GM18858 (cell line): Measurements from ENCODE around the gene FAM174B.

Experiments used
- ATAC-seq: cut with Tn5 transposase; IDR thresholded peaks from one replicate; pipeline ENCODE4 v1.9.1; 2021; ENCODE audit not compliant: unreplicated experiment

FAM174B gene

DNA sequence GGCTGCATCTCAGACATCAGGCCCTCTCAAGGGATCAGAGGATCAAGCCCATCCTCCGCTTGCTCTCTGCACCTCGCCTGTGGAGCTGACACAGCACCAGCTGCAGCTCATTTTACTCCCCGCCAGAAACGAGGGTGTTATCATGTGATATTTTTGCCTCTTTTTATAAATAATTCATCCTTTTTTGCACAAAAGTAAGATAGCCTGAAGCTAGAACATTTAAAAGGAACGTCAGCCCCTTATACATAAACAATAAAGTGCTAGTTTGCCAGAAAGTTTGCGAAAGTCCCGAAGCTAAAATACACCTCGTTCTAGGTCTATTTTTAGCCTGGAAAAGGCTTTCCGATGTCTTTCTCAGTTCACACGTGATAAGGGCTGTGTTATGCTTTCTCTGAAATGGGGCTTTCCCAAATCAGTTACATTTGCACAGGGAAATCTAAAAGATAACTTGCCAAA lies 9.6 kb upstream of the FAM174B start:
- no peak for ATAC-seq

DNA sequence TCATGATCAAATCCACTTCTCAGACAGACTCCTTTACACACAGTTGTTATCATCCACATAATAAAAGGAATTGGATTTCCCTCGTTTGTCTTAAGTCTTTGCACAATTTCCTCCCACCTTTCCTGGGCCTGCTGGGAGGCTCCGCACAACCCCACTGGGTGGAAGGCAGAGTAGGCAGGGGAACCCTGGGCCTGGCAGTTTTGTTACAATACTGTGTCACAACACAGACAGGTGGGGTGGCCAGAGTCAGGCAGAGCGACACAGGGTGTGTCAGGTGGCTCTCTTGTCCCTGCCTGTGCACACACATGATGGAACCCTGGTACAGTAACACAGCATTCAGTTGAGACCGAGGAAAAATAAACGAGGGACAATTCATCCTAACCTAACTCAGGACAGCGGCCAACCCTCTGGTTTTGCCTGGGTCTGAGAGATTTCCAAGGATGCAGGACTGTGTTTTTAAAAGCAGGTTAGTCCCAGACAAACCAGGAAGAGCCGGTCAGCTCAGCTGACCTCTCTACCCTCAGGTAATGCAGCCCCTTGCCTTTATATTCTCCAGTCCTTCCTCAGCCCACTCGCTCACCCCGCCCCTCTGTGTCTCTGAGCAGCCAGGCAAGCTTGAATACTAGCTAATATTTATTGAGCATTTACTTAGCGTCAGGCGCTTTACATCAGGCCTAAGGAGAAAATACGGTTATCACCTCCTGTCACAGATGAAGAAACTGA lies 8.8 kb upstream of the FAM174B start:
- no peak for ATAC-seq

DNA sequence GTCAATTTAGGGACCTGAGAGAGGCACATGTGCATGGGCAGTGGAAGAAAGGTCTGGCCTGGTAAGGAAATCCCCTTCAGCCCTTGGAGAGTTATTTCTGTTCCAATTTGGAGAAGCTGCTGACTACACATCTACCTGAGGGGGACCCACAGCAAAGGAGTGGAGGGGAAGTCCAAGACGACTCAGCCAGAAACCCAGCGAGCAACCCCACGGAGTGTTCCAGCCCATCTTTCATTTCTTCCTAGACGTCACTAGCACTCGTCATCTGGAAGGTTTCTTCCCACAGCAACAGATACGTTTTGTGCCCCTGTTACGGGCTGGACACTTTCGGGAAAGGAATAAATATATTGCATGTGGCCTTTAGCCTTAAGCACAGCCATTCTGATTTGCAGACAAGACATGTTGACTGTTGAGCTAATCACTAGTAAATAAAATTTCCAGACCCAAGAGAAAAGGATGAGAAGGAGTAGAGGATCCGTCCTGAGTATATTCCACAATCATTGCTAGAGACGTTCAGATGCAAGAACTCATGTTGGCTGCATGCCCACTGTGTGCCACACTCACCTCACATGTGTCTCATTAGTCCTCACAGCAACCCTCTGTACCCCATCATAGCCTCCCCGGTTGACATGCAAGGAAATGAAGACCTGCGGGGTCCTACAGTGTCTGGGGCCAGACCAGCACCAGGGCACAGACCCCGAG lies 7.8 kb upstream of the FAM174B start:
- ATAC-seq: peak; percentile 62

DNA sequence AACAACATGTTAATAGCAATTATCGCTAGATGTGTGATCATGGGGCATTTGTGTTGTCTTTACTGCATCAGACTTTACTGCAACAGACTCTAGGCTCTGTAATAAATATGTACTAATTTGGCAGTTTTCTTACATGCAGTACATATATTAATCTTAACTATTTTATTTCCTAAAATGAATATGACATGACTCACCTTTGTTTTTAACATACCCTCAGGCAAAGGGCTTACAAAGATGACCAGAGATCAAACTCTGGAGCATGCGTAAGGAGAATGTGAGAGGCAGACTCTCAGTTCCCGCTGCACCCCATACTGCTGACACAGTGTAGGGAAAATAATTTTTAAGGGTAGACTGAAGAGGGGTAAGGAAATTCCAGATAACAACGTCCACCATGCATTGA lies 7.2 kb upstream of the FAM174B start:
- peak; percentile 11 for ATAC-seq

DNA sequence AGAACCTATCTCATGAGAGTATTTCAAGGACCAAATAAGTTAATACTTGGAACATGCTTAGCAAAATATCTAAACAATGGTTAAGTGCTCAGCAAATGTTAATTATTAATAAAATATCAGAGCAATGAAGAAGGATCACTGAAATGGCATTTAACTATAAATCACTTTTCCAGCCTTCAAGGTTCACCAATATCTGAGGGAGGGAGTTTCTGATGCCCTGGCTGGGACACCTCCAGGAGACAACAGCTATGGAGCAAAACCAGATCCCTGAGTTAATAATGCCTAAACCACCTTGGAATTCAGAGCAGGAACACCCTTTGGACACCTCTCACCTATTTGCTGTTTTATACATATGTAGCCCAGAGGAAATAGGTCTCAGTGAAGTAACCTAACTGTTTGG lies 6.4 kb upstream of the FAM174B start:
- no peak for ATAC-seq

DNA sequence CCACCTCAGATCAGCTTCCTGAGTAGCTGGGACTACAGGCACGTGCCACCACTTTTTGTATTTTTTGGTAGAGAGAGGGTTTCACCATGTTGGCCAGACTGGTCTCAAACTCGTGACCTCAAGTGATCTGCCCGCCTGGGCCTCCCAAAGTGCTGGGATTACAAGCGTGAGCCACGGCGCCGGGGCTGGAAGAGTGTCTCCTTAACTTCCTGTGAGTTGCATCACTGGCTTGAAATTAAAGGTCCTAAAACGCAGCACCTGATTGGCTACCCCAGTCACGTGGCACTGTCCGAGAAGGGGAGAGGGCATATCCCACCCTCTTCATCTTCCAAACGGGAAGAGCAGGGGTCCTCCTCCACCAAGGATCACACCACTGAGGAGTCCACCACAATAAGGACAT lies 5.5 kb upstream of the FAM174B start:
- ATAC-seq: no peak

DNA sequence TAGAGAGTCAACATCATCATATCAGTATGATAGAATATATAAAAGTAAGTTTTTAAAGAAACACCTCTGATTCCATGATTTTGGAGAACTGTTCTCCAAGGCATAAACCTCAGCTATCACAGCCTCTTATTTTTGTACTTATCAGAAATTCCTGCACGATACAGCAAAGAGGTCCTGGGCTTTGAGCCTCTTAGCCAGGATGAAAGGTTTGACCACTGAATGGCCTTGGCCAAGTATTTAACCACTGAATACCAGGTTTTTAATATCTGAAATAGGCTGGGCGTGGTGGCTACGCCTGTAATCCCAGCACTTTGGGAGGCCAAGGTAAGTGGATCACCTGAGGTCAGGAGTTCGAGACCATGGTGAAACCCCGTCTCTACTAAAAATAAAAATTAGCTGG lies 1.9 kb upstream of the FAM174B start:
- ATAC-seq: no peak

DNA sequence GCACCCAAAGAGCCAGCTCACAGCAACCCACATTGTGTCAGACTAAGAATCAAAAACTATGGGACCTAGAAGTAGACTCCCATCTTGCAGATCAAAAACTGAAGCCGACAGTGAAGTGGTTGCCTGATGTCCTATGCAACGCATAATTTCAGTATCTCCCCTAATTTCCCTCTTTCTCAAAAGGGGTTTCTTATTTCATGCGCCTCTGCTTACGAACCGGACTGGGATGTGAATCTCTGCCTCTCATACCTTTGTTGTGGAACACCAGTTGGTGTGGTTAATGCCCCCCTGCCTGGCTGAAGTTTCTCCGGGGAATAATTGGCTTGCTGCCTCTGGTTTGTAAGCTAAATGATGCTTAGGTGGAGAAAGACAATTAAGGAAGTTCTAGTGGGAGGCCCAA lies 514 bp upstream of the FAM174B start:
- ATAC-seq: no peak

DNA sequence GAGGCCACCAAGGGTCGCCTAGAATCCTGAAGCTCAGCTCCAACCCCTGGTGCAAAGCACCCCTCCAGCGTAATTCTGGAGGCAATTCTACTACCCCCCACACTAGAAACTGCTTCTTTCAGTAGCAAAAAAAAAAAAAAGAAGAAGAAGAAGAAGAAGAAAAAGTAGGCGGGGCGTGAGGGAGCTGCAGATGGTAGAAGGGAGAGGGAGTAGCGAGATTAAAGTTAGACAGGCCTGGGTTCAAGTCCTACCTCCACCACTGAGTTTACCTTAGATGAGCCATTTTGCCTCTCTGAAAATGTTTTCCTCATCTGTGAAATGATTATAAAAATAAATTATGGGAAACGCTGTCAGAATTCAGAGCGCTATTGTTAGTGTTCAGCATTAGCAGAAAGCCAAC lies 913 bp downstream of the FAM174B start:
- ATAC-seq: no peak

DNA sequence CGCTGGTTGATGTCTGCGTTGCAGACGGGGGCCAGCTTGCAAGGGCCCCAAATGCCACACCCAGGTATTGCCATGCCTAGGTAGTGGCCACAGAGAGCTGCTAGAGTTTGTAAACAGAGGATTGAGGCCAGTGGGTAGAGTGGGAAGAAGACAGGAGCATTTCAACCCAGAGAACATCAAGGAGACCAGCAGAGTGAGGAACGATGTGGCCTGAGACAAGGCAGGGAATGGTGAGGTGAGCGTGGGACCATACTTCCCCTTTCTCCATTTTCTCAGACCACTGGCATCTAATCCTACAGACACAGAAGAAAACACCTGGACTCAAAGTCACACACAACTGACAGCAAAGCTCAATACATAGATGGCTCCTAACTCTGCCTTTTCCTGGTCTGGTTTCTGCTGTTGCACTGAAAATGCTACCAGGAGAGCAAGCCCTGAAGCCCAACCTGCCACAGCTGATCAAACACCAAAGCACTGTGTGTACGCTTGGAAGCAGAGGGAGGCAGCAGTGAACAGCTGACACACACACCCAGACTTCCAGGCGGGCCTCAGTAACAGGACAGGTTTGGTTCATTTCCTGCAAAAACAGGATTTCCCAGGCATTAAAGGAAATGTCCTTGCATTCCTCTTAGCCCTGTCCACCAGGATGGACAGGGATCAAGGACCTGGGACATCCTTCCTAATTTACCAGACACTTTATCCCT lies 1.6 kb downstream of the FAM174B start:
- ATAC-seq: no peak

DNA sequence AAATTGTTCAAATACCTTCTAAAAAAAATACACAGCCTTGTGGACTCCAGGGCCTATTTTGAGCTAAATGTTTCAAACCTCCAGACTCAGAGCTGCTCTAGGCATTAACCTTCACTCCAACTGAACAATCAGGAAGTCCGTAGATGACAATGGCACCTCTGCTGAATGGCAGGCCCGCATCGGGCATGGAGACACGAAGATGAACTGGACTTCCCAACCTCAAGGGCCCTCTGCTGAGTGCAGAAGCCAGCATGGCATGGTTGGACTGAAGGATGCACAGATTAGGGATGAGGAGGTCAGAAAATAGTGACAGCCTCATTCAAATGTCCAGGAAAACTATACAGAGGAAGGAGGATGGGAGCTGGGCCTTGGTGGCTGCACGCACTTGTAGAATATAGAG lies 2.2 kb downstream of the FAM174B start:
- no peak for ATAC-seq

DNA sequence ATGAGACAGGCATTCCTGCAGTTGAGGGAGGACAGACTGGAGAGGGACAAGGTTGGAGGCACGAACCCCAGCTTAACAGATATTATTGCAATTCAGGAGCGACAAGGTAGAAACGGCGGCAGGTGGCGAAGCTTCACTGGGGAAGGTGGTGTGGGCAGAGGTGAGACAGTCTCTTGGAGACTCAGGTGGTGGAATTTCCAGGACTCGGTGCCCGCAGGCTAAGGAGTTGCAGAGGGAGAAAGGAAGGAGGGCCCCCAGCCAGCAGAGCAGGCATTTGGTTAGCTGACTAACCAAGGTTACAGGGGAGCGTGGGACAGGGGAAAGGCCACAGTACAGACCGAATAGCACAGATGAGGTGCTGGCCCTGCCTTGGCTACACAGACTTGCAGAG lies 3.0 kb downstream of the FAM174B start:
- ATAC-seq: no peak

DNA sequence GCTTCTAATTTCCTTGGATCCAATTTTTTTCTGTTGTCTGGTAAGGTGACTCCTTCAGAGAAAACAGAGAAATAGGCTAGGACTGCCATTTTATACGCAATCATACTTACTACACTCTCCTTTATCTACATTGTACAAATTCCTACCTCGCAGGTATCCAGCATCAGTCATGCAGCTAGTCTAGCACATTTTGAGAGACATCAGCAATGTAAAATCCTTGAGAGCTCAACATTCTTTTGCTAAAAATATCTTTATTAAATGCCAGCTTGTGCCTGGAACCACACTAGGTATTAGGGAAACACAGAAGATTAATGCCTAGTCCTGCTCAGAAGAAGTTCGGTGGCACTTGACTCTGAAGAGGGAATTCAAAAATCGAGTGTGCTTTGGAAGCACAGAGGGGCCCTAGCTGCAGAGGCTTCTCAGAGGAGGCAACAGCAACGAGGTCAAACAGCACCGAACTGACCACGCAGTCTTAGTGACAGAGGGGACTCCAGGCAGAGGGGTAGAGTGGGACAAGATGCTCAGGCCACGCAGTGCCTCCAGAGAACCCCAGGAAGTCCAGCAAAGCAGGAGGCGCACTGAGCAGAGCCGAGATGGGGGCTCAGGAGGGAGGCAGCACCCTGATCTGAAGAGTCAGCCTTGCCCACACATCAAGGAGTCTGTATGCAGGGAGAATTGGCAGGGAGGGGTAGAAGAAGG lies 3.5 kb downstream of the FAM174B start:
- no peak for ATAC-seq

DNA sequence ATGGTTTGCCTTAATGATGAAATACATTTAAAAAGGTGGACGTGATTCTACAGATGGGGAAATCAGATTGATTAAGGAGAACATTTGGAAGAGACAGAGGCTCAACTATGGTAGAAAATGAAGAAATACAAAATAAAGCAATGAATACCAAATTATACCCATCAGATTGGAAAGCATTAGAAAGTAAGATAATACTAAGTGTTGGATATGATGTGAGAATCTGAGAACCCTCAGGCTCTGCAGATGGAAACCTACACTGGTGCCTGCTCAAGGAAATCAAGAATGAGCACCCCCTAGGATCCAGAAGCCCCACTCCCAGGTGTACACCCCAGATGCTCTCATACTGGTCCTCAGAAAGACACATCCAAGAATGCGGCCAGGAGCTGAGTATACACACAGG lies 4.6 kb downstream of the FAM174B start:
- no peak for ATAC-seq

DNA sequence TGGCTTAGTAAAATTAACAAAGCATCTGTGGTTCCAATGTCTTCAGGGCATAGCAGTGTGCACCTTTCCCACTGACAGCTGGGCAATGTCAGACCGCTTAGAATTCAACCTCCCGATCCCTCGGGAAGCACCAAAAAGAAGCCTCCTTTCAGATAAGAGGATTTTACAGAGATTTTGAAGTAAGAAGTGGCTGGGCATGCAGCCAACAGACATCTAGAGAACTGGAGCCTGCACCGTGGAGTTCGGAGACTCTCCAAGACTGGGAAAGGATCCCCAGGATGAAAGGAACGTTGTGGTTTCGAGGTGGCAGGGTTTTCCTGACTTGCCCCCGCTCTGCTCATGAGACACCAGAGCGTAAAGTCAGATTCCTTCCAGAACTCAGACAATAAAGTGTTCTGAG lies 5.3 kb downstream of the FAM174B start:
- no peak for ATAC-seq

DNA sequence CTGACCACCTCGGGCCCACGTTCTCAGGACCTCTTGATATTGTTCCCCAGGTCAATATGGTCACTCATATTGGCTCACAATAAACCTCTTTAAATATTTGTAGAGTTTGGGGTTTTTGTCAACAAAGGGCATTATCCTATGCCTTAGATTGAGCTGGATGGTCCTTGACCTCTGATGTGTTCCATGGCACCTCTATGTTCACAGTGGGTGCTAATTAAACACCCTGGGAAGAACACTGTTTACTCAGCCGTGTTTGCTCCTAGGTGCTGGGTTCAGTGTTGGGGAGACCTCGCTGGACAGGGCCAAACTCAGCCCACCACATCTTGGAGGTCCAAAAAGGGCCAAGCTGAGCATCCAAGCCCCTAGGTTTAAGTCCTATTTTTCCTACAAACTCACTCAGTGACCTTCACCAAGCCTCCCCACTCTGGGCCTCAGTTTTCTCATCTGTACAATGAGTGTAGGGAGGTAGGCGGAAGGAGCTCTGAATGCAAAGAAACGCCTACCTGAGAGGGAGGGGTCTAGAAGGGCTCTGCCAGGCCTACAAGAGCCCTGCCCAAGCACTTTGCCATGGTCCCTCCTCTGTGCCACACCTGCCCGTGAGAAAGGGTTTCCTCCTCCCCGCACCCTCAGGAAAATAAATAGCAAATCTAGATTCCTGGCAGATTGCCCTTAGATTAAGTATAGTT lies 7.2 kb downstream of the FAM174B start:
- no peak for ATAC-seq

DNA sequence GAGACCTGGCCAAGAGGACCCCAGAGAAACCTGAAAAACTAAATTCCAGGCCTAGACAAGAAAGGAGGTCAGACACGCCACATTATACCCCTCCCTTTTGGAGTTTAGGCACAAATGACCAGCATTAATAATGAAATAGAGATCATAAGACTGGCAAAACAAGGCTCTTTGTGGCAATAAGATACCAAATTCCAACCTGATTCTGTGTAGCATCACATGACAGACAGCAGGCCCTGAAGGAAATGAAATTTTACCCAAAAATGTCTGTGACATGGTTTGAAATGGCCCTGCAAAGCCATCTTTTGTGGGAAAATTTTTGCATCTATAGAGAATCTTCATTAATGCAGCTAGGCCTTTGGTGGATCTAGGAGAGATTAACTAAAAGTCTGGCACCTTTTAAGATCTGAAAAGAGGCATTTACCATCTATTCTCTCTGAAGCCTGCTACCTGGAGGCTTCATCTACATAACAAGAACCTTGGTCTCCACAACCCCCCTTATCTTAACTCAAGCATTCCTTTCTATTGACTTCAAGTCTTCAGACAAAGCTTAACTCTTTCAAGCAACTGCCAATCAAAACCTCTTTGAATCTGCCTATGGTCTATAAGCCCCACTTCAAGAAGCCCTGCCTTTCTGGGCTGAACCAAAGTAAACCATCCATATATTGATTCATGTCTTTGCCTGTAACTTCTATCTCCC lies 8.0 kb downstream of the FAM174B start:
- ATAC-seq: no peak

DNA sequence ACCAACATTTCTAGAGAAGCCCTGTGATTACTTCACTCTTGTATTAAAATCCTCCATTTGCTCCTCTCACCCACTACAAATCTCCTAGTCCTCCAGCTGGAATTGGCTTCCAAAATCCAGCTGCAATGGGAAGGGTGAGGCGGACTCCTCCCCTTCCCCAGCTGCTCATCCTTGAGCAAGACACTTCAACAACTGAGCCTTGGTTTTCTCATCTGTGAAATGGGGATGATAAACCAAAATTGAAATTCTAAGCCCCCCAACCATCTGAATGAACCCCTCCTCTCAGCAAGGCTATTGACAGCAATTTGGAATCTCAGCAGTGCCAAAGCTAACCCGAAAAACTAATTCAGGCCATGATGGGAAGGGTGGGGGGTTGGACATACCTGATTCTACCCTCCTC lies 9.4 kb downstream of the FAM174B start:
- no peak for ATAC-seq

DNA sequence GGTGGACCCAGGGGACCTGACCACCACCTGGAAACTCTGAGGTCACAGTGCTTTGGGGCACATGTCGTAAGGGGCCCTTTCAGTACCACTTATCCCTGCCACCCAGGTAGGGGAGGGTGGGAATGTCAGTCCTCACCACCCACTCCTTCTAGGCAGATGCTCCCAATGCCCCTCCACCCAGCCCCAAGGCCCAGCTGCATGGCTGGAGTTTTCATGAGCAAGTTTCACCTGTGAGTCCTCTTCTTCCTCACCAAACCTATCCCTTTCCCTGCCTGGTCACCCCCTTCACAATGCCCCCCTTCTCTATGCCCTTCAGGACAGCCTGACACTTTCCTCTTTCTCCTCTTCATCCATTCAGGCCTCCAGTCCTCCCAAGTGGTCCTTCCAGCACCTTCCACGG lies 9.8 kb downstream of the FAM174B start:
- no peak for ATAC-seq

DNA sequence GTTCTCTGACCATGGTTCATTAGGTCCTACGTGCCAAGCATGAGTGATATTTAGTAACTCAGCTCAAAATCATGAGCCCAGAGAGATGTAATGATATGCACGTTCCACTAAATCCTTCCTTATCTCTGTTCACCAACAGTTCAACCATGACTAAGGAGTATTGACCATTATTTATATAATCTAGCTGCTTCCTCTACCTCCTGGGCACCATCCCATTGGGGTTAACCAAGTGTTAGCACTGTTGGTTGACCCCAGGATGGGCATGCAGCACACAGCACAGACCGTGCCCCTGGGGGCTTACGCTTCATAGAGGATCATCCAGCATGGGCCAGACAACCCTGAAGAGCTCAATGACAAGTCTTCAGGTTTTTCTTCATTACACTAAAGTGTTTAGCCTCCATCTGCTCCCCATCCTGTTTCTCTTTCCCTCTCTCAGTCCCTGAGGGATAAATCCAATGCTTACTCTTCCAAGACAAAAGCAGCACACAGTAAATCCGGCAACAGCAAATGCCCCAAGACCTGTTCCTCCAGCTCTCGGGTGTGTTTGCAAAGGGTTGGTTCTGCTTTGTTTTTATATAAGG lies 10.4 kb downstream of the FAM174B start:
- ATAC-seq: no peak
